Sigmoid colon (tissue), 4 donors: ENCODE results near the gene PSG7.

Experiments
- EP300 ChIP-seq, 4 donors: sonication (generic); formaldehyde crosslinking; IDR thresholded peaks; one replicate each; pipeline ENCODE4 v1.6.1; 2017; ENCODE audit warnings: antibody characterized with exemption in 4 of 4
- POLR2A ChIP-seq, 2 donors: fragments of 450-650 bp; IDR thresholded peaks; one replicate each; pipeline ENCODE4 v1.6.1; 2016; ENCODE audit warnings: antibody characterized with exemption in 2 of 2, mild to moderate bottlenecking in 2 of 2, moderate library complexity in 2 of 2
- POLR2AphosphoS5 ChIP-seq, 4 donors: sonication (generic); formaldehyde crosslinking; IDR thresholded peaks; one replicate each; pipeline ENCODE4 v1.6.1; 2017; ENCODE audit warnings: antibody characterized with exemption in 4 of 4
- TF ChIP-seq, protein P1 (sequence below), 4 experiments: fragments of 450-650 bp in 3 of 4; fragments of 200-600 bp in 1 of 4; IDR thresholded peaks; one replicate each; pipeline ENCODE4 v1.5.1; 2016 to 2019; ENCODE audit warnings: antibody characterized with exemption in 4 of 4, mild to moderate bottlenecking in 3 of 4, moderate library complexity in 2 of 4

DNA sequence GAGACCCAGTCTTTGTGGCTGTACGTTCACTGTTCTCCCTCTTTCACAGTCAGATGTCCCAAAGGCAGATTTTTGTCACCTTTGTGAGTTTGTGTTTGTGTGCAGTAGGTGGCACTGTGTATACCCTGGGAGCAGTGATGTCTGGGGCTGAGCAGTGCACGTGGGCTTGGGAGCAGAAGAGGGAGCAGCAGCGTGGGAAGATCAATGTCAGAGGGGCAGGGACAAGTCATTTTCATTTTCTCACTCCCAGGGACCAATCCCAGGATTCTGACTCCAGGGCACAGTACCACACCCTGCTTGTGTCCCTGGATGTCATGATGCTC, 17.3 kb downstream of the PSG7 start:
- TF ChIP-seq EP300 (IDR thresholded peaks at IDR 0.05) = no peak
- TF ChIP-seq, protein P1, sequence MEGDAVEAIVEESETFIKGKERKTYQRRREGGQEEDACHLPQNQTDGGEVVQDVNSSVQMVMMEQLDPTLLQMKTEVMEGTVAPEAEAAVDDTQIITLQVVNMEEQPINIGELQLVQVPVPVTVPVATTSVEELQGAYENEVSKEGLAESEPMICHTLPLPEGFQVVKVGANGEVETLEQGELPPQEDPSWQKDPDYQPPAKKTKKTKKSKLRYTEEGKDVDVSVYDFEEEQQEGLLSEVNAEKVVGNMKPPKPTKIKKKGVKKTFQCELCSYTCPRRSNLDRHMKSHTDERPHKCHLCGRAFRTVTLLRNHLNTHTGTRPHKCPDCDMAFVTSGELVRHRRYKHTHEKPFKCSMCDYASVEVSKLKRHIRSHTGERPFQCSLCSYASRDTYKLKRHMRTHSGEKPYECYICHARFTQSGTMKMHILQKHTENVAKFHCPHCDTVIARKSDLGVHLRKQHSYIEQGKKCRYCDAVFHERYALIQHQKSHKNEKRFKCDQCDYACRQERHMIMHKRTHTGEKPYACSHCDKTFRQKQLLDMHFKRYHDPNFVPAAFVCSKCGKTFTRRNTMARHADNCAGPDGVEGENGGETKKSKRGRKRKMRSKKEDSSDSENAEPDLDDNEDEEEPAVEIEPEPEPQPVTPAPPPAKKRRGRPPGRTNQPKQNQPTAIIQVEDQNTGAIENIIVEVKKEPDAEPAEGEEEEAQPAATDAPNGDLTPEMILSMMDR (IDR thresholded peaks at IDR 0.05) = no peak
- no peak for TF ChIP-seq POLR2A (IDR thresholded peaks at IDR 0.05)
- TF ChIP-seq POLR2AphosphoS5 (IDR thresholded peaks at IDR 0.05) = no peak
